GM23338 (cell line): ENCODE results near the gene KCTD10.

Experiments
- POLR2AphosphoS5 ChIP-seq: IDR thresholded peaks from 2 replicates; pipeline ENCODE4 v1.6.1; 2016; ENCODE audit warnings: antibody characterized with exemption, low read depth
- TF ChIP-seq, protein P1 (sequence below), 2 experiments: fragments of 200-600 bp in 1 of 2; sonication (generic) in 1 of 2; conservative IDR thresholded peaks; 2 replicates each; pipeline versions ENCODE4 v1.5.1 to v1.6.1; 2016 to 2017; ENCODE audit warnings: antibody characterized with exemption in 2 of 2, low read depth in 2 of 2, mild to moderate bottlenecking in 2 of 2, moderate library complexity in 1 of 2
- TF ChIP-seq, protein P2 (sequence below): IDR thresholded peaks from one replicate; pipeline ENCODE4 v1.6.1; 2018; ENCODE audit warnings: antibody characterized with exemption; ENCODE audit not compliant: unreplicated experiment

DNA sequence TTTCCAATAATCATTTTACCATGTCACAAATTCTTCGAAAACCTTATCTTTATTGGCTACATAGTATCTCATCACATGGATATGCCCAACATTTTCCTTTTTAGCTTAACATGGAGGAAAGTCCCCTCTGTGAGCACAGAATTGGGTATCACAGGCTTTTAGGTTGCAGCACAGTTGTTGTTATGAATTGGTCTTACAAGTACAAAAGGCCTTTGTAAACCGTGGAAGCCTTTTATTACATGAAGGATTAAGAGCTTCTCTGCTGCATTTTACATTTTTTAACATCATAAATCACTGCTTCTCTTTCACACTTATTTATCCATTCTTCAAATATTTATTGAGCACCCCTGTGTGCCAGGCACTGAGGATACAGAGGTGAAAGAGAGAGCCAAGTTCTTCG is 26.5 kb upstream of the KCTD10 start:
- TF ChIP-seq, protein P1, sequence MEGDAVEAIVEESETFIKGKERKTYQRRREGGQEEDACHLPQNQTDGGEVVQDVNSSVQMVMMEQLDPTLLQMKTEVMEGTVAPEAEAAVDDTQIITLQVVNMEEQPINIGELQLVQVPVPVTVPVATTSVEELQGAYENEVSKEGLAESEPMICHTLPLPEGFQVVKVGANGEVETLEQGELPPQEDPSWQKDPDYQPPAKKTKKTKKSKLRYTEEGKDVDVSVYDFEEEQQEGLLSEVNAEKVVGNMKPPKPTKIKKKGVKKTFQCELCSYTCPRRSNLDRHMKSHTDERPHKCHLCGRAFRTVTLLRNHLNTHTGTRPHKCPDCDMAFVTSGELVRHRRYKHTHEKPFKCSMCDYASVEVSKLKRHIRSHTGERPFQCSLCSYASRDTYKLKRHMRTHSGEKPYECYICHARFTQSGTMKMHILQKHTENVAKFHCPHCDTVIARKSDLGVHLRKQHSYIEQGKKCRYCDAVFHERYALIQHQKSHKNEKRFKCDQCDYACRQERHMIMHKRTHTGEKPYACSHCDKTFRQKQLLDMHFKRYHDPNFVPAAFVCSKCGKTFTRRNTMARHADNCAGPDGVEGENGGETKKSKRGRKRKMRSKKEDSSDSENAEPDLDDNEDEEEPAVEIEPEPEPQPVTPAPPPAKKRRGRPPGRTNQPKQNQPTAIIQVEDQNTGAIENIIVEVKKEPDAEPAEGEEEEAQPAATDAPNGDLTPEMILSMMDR (conservative IDR thresholded peaks at IDR 0.05; ENCODE audit: low read depth in 2 of 2), result no peak
- no peak for TF ChIP-seq POLR2AphosphoS5
- TF ChIP-seq, protein P2, sequence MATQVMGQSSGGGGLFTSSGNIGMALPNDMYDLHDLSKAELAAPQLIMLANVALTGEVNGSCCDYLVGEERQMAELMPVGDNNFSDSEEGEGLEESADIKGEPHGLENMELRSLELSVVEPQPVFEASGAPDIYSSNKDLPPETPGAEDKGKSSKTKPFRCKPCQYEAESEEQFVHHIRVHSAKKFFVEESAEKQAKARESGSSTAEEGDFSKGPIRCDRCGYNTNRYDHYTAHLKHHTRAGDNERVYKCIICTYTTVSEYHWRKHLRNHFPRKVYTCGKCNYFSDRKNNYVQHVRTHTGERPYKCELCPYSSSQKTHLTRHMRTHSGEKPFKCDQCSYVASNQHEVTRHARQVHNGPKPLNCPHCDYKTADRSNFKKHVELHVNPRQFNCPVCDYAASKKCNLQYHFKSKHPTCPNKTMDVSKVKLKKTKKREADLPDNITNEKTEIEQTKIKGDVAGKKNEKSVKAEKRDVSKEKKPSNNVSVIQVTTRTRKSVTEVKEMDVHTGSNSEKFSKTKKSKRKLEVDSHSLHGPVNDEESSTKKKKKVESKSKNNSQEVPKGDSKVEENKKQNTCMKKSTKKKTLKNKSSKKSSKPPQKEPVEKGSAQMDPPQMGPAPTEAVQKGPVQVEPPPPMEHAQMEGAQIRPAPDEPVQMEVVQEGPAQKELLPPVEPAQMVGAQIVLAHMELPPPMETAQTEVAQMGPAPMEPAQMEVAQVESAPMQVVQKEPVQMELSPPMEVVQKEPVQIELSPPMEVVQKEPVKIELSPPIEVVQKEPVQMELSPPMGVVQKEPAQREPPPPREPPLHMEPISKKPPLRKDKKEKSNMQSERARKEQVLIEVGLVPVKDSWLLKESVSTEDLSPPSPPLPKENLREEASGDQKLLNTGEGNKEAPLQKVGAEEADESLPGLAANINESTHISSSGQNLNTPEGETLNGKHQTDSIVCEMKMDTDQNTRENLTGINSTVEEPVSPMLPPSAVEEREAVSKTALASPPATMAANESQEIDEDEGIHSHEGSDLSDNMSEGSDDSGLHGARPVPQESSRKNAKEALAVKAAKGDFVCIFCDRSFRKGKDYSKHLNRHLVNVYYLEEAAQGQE, result no peak
